C4-2B (cell line): ENCODE results near the gene ERI3.

Source experiments
- CTCF ChIP-seq: fragments of 450-650 bp; conservative IDR thresholded peaks from 2 replicates; pipeline ENCODE4 v1.5.1; 2017; ENCODE audit warnings: mild to moderate bottlenecking
- ZFX ChIP-seq: fragments of 450-650 bp; IDR thresholded peaks from 2 replicates; pipeline ENCODE4 v1.6.1; 2017

- TF ChIP-seq CTCF (no peak), ZFX (no peak)
Observed at GRCh38 chr1:44275296-44275962, 79.6 kb downstream of the ERI3 start.
